OCI-LY3 (cell line): ENCODE measurements around the gene ASCC1.

Experiments
- H2AFZ ChIP-seq: fragments of 200-600, 300-600 bp; shearing (Covaris generic); 2 replicates; pipeline ENCODE4 v1.6.0; 2014; ENCODE audit warnings: antibody characterized with exemption, low read depth, low read length
- H3K27ac ChIP-seq: fragments of 200-600, 300-600 bp; sonication (generic); 2 replicates; pipeline ENCODE4 v1.5.1; 2014; ENCODE audit warnings: mild to moderate bottlenecking, low read length, moderate library complexity, mixed read lengths
- H3K27me3 ChIP-seq: fragments of 200-600, 300-600 bp; sonication (generic); 2 replicates; pipeline ENCODE4 v1.6.1; 2014; ENCODE audit warnings: low read depth, low read length, mixed read lengths
- H3K36me3 ChIP-seq: fragments of 200-600, 300-600 bp; sonication (generic); replicated peaks from 2 replicates; pipeline ENCODE3; 2014; ENCODE audit warnings: low read depth, low read length, mixed read lengths
- H3K4me1 ChIP-seq: fragments of 300-600, 200-600 bp; sonication (generic); 2 replicates; pipeline ENCODE4 v1.6.1; 2014; ENCODE audit warnings: low read length, mixed read lengths
- H3K4me2 ChIP-seq: fragments of 200-600, 300-600 bp; sonication (generic); 2 replicates; pipeline ENCODE4 v1.6.1; 2014; ENCODE audit warnings: low read length, mixed read lengths
- H3K4me3 ChIP-seq: fragments of 300-600, 200-600 bp; sonication (generic); 2 replicates; pipeline ENCODE4 v1.5.1; 2014; ENCODE audit warnings: antibody characterized with exemption, mild to moderate bottlenecking, low read length, moderate library complexity
- H3K79me2 ChIP-seq: fragments of 300-600, 200-600 bp; shearing (Covaris generic); 2 replicates; pipeline ENCODE4 v1.6.1; 2014; ENCODE audit warnings: mild to moderate bottlenecking, low read length, mixed read lengths
- H3K9ac ChIP-seq: fragments of 300-600, 200-600 bp; shearing (Covaris generic); 2 replicates; pipeline ENCODE4 v1.6.0; 2014; ENCODE audit warnings: mild to moderate bottlenecking, low read length, moderate library complexity
- H3K9me3 ChIP-seq: fragments of 200-600, 300-600 bp; shearing (Covaris generic); 2 replicates; pipeline ENCODE4 v1.6.1; 2014; ENCODE audit warnings: low read length, mixed read lengths; ENCODE audit not compliant: insufficient read depth
- H4K20me1 ChIP-seq: fragments of 200-600, 300-600 bp; sonication (generic); 2 replicates; pipeline ENCODE4 v1.6.1; 2016; ENCODE audit warnings: low read length, mixed read lengths; ENCODE audit not compliant: insufficient read depth
- CTCF ChIP-seq: fragments of 200-600, 300-600 bp; sonication (generic); IDR thresholded peaks from 2 replicates; pipeline ENCODE4 v1.5.1; 2014; ENCODE audit warnings: antibody characterized with exemption, low read length, low read depth
- EZH2phosphoT487 ChIP-seq: fragments of 200-600 bp; shearing (Covaris generic); IDR thresholded peaks from 2 replicates; pipeline ENCODE4 v1.6.1; 2018; ENCODE audit warnings: antibody characterized with exemption, mixed run types, low read depth

The ASCC1 gene

GRCh38 chr10:72065439-72066025 is 150.5 kb downstream of the ASCC1 start:
- no peak overlapping the region for H3K4me3 ChIP-seq
- no peak overlapping the region for H2AFZ ChIP-seq
- H3K9me3 ChIP-seq, result no peaks in the 10 kb centered on the region
- no peak overlapping the region for H3K4me2 ChIP-seq
- no peak overlapping the region for H3K9ac ChIP-seq
- H3K4me1 ChIP-seq, result no peaks in the 10 kb centered on the region
- no peaks in the 10 kb centered on the region for H3K27me3 ChIP-seq
- no peak overlapping the region for H3K27ac ChIP-seq
- H4K20me1 ChIP-seq, result no peaks in the 10 kb centered on the region
- no peaks in the 10 kb centered on the region for H3K79me2 ChIP-seq
- TF ChIP-seq CTCF (no peak), EZH2phosphoT487 (no peak)
- no peaks in the 10 kb centered on the region for H3K36me3 ChIP-seq

GRCh38 chr10:72063703-72064391 is 152.2 kb downstream of the ASCC1 start:
- no peaks in the 10 kb centered on the region for H3K79me2 ChIP-seq
- no peak overlapping the region for H3K9ac ChIP-seq
- no peak overlapping the region for H3K4me2 ChIP-seq
- no peaks in the 10 kb centered on the region for H3K36me3 ChIP-seq
- no peak overlapping the region for H3K4me3 ChIP-seq
- TF ChIP-seq EZH2phosphoT487, result no peak
- TF ChIP-seq CTCF, result no peak
- H3K27ac ChIP-seq, result no peak overlapping the region
- no peak overlapping the region for H2AFZ ChIP-seq
- no peaks in the 10 kb centered on the region for H3K27me3 ChIP-seq
- H3K9me3 ChIP-seq, result no peaks in the 10 kb centered on the region
- H3K4me1 ChIP-seq, result peaks cover 15% of the 10 kb centered on the region
- no peaks in the 10 kb centered on the region for H4K20me1 ChIP-seq

- H3K4me2 ChIP-seq, result no peak overlapping the region
- no peaks in the 10 kb centered on the region for H4K20me1 ChIP-seq
- no peak overlapping the region for H2AFZ ChIP-seq
- no peaks in the 10 kb centered on the region for H3K79me2 ChIP-seq
- peaks cover 15% of the 10 kb centered on the region for H3K4me1 ChIP-seq
- H3K9me3 ChIP-seq, result no peaks in the 10 kb centered on the region
- no peaks in the 10 kb centered on the region for H3K36me3 ChIP-seq
- no peak overlapping the region for H3K4me3 ChIP-seq
- H3K27me3 ChIP-seq, result no peaks in the 10 kb centered on the region
- no peak overlapping the region for H3K27ac ChIP-seq
- H3K9ac ChIP-seq, result no peak overlapping the region
- TF ChIP-seq EZH2phosphoT487 (no peak), CTCF (no peak)
Observed at GRCh38 chr10:72062832-72063702, 153.0 kb downstream of the ASCC1 start.

- no peak overlapping the region for H3K9ac ChIP-seq
- no peak overlapping the region for H2AFZ ChIP-seq
- H3K36me3 ChIP-seq, result no peaks in the 10 kb centered on the region
- H3K4me2 ChIP-seq, result no peak overlapping the region
- H3K27me3 ChIP-seq, result no peaks in the 10 kb centered on the region
- no peaks in the 10 kb centered on the region for H3K9me3 ChIP-seq
- TF ChIP-seq EZH2phosphoT487 (no peak), CTCF (no peak)
- no peak overlapping the region for H3K27ac ChIP-seq
- peaks cover 15% of the 10 kb centered on the region for H3K4me1 ChIP-seq
- no peaks in the 10 kb centered on the region for H4K20me1 ChIP-seq
- no peaks in the 10 kb centered on the region for H3K79me2 ChIP-seq
- no peak overlapping the region for H3K4me3 ChIP-seq
Observed at GRCh38 chr10:72062382-72062781, 153.7 kb downstream of the ASCC1 start.
